Spleen (tissue), 11 donors: Measurements from ENCODE around the gene TRIM60. TPM values are rescaled to one million over a fixed set of nuclear protein-coding genes. Genes with fewer than 3 reads are reported as not detected.

Experiments used
- DNase-seq: peaks from one replicate; pipeline ENCODE4 v3.0.0-alpha.2; 2020
- H3K27ac ChIP-seq, 8 donors: fragments of 200-600 bp; sonication (generic) in 7 of 8; 1 replicate in 4 of 8; 2 replicates in 4 of 8; pipeline versions ENCODE4 v1.5.0 to v1.8.0; 2016 to 2021; ENCODE audit warnings: inconsistent platforms in 4 of 8, mild to moderate bottlenecking in 4 of 8, moderate library complexity in 1 of 8
- H3K27me3 ChIP-seq, 7 donors: fragments of 200-600 bp; sonication (generic) in 6 of 7; replicated peaks in 1 of 7; 1 replicate in 4 of 7; 2 replicates in 3 of 7; pipeline versions ENCODE4 v1.5.0 to v1.8.0; 2016 to 2021; ENCODE audit warnings: inconsistent platforms in 3 of 7, mild to moderate bottlenecking in 1 of 7
- H3K36me3 ChIP-seq, 6 donors: fragments of 200-600 bp; sonication (generic) in 5 of 6; 1 replicate in 4 of 6; 2 replicates in 2 of 6; pipeline versions ENCODE4 v1.5.0 to v1.8.0; 2016 to 2021; ENCODE audit warnings: inconsistent platforms in 2 of 6
- H3K4me1 ChIP-seq, 6 donors: fragments of 200-600 bp; sonication (generic) in 5 of 6; 1 replicate in 3 of 6; 2 replicates in 3 of 6; pipeline versions ENCODE4 v1.5.0 to v1.8.0; 2016 to 2021; ENCODE audit warnings: inconsistent platforms in 3 of 6
- H3K4me3 ChIP-seq, 8 donors: fragments of 200-600 bp; sonication (generic) in 7 of 8; 1 replicate in 4 of 8; 2 replicates in 4 of 8; pipeline versions ENCODE4 v1.5.0 to v1.8.0; 2016 to 2021; ENCODE audit warnings: inconsistent platforms in 4 of 8, mild to moderate bottlenecking in 4 of 8, moderate library complexity in 2 of 8
- H3K9me3 ChIP-seq, 8 donors: fragments of 200-600 bp; sonication (generic) in 7 of 8; 1 replicate in 4 of 8; 2 replicates in 4 of 8; pipeline versions ENCODE4 v1.5.0 to v1.8.0; 2016 to 2021; ENCODE audit warnings: inconsistent platforms in 4 of 8
- POLR2A ChIP-seq, 3 donors: fragments of 450-650 bp; IDR thresholded peaks; one replicate each; pipeline ENCODE4 v1.5.1; 2017; ENCODE audit warnings: antibody characterized with exemption in 3 of 3, mild to moderate bottlenecking in 1 of 3
- POLR2AphosphoS5 ChIP-seq, 3 donors: sonication (generic); formaldehyde crosslinking; IDR thresholded peaks; one replicate each; pipeline ENCODE4 v1.5.1; 2017; ENCODE audit warnings: antibody characterized with exemption in 3 of 3
- WGBS, 5 donors: extraction: QIAGEN DNeasy Blood & Tissue Kit in 3 of 5; methylation state at CpG; one replicate each; pipeline versions ENCODE4 v1.1.5 to v1.1.7; 2013 to 2018; 5-methylcytosine and 5-hydroxymethylcytosine counted together
- intact Hi-C: fragments of 100-400 bp; cut with DNase I; formaldehyde crosslinking; loops from one replicate; pipeline ENCODE4 v1.15.0; 2023; ENCODE audit warnings: low total_unique reads
- polyA plus RNA-seq, 3 donors: library from polyadenylated mRNA; stranded (reverse); fragments of 200-250 nt; gene quantifications; one replicate each; pipeline ENCODE4 v1.2.1, GENCODE V29; 2013
- small RNA-seq, 4 donors: library from RNA; depleted of rRNA; stranded (forward); fragments of <200 nt; gene quantifications; one replicate each; pipeline ENCODE3, GENCODE V24; 2016
- total RNA-seq, 7 donors: library from RNA; depleted of rRNA in 3 of 7; stranded (reverse); fragments of >200 nt in 3 of 7; fragmentation: NEBNext Ultra II Directional in 4 of 7; extraction: Animal tissue kit (Norgen Biotek cat#: 25700) in 4 of 7; gene quantifications; one replicate each; pipeline versions ENCODE4 v1.1.0 to v1.2.1, GENCODE V29; 2016 to 2021
- TF ChIP-seq, protein P1 (sequence below), 11 experiments: fragments of 200-600 bp in 7 of 11; fragments of 450-650 bp in 4 of 11; sonication (generic) in 4 of 11; IDR thresholded peaks in 8 of 11; conservative IDR thresholded peaks in 3 of 11; 1 replicate in 7 of 11; 2 replicates in 4 of 11; pipeline versions ENCODE4 v1.4.0 to v1.8.0; 2016 to 2021; ENCODE audit warnings: antibody characterized with exemption in 11 of 11, inconsistent platforms in 4 of 11, mild to moderate bottlenecking in 1 of 11
- donor health status: healthy with polysubstance abuse.
- donor health status: DM: no; HTN: no; CAD: no; lungs with moderate emphysema.
- donor health status: DM: no; HTN: no; CAD: no.
- donor health status: Bipolar disorder and iron deficiency.
- donor health status: healthy.
- donor health status: DM: no; HTN: no; CAD: no.
- donor health status: DM: yes; HTN: yes; CAD: no.

TRIM60 gene
- total and polyA plus RNA-seq, 10 donors: not detected

GRCh38 chr4:165085946-165086345 lies 54.1 kb downstream of the TRIM60 start:
- H3K36me3 ChIP-seq: peaks cover 0 to 75% (median 49%) of the 10 kb centered on the region in 6 donors
- H3K4me3 ChIP-seq: no peak overlapping the region
- H3K9me3 ChIP-seq: no peaks in the 10 kb centered on the region
- no peaks in the 10 kb centered on the region for H3K4me1 ChIP-seq
- DNase-seq: no peak
- 66 to 98% (median 90%) methylated on average over 2 of the region's 2 CpGs for WGBS, 5 donors
- TF ChIP-seq POLR2A (IDR thresholded peaks at IDR 0.05) (no peak), POLR2AphosphoS5 (IDR thresholded peaks at IDR 0.05) (no peak)
- TF ChIP-seq, protein P1, sequence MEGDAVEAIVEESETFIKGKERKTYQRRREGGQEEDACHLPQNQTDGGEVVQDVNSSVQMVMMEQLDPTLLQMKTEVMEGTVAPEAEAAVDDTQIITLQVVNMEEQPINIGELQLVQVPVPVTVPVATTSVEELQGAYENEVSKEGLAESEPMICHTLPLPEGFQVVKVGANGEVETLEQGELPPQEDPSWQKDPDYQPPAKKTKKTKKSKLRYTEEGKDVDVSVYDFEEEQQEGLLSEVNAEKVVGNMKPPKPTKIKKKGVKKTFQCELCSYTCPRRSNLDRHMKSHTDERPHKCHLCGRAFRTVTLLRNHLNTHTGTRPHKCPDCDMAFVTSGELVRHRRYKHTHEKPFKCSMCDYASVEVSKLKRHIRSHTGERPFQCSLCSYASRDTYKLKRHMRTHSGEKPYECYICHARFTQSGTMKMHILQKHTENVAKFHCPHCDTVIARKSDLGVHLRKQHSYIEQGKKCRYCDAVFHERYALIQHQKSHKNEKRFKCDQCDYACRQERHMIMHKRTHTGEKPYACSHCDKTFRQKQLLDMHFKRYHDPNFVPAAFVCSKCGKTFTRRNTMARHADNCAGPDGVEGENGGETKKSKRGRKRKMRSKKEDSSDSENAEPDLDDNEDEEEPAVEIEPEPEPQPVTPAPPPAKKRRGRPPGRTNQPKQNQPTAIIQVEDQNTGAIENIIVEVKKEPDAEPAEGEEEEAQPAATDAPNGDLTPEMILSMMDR (IDR thresholded peaks at IDR 0.05 in 8 of 11, conservative IDR thresholded peaks at IDR 0.05 in 3 of 11): no peak
- H3K27ac ChIP-seq: no peak overlapping the region
- no peaks in the 10 kb centered on the region for H3K27me3 ChIP-seq
- intact Hi-C loops: no loop called here

- 85 to 93% (median 87%) methylated on average over 3 of the region's 3 CpGs for WGBS, 5 donors
- DNase-seq: no peak
- intact Hi-C loops: no loop called here
- H3K4me3 ChIP-seq: no peak overlapping the region
- peaks cover 0 to 96% (median 55%) of the 10 kb centered on the region in 6 donors for H3K36me3 ChIP-seq
- H3K9me3 ChIP-seq: no peaks in the 10 kb centered on the region
- no peak overlapping the region for H3K27ac ChIP-seq
- no peaks in the 10 kb centered on the region for H3K4me1 ChIP-seq
- TF ChIP-seq POLR2AphosphoS5 (IDR thresholded peaks at IDR 0.05) (no peak), POLR2A (IDR thresholded peaks at IDR 0.05) (no peak)
- TF ChIP-seq, protein P1 (IDR thresholded peaks at IDR 0.05 in 8 of 11, conservative IDR thresholded peaks at IDR 0.05 in 3 of 11): no peak
- no peaks in the 10 kb centered on the region for H3K27me3 ChIP-seq
Measured at GRCh38 chr4:165088366-165088765, 56.6 kb downstream of the TRIM60 start.

Small RNAs within 50 kb of the gene (small RNA-seq; reads per million reads assigned to genes)
- gene AC106872.12: 0 reads per million in 4 donors

Other genes with a start within 250 kb of the TRIM60 start
- not detected for gene APELA, start 154.8 kb upstream of the TRIM60 start, total RNA-seq
- not detected for gene APELA, start 154.8 kb upstream of the TRIM60 start, polyA plus RNA-seq
- 1 to 10 TPM in 5 of 7 donors, under 1 TPM in 1, not detected in 1; 0.52 to 1.8 (median 1.5) TPM for gene TRIM61, start 54.3 kb upstream of the TRIM60 start, total RNA-seq
- gene TRIM61, start 54.3 kb upstream of the TRIM60 start, polyA plus RNA-seq: 1 to 10 TPM in 1 of 3 donors, under 1 TPM in 2; 0.65 to 1.4 (median 0.70) TPM
- gene TRIM75, start 21.9 kb downstream of the TRIM60 start, total RNA-seq: not detected
- gene TRIM75, start 21.9 kb downstream of the TRIM60 start, polyA plus RNA-seq: not detected
- 10 to 100 TPM; 12.3 to 19.1 (median 13.9) TPM for gene TMEM192, start 80.9 kb downstream of the TRIM60 start, total RNA-seq
- gene TMEM192, start 80.9 kb downstream of the TRIM60 start, polyA plus RNA-seq: 1 to 10 TPM; 4.3 to 6.8 (median 5.2) TPM
- 100 to 1,000 TPM in 1 of 7 donors, 10 to 100 TPM in 6; 29.7 to 102 (median 55.3) TPM for gene KLHL2, start 175.6 kb downstream of the TRIM60 start, total RNA-seq
- 10 to 100 TPM; 10.8 to 21.3 (median 14.1) TPM for gene KLHL2, start 175.6 kb downstream of the TRIM60 start, polyA plus RNA-seq